GM12872 (cell line): Measurements from ENCODE around the gene RESF1.

Source experiments
- CTCF ChIP-seq: IDR thresholded peaks from 3 replicates; pipeline ENCODE4 v1.5.1; 2011; ENCODE audit warnings: low read depth, mild to moderate bottlenecking, low read length, moderate library complexity; ENCODE audit not compliant: insufficient read depth

Gene RESF1

GRCh38 chr12:31964280-31964679 is 5.1 kb downstream of the RESF1 start:
- no peak for TF ChIP-seq CTCF

DNA sequence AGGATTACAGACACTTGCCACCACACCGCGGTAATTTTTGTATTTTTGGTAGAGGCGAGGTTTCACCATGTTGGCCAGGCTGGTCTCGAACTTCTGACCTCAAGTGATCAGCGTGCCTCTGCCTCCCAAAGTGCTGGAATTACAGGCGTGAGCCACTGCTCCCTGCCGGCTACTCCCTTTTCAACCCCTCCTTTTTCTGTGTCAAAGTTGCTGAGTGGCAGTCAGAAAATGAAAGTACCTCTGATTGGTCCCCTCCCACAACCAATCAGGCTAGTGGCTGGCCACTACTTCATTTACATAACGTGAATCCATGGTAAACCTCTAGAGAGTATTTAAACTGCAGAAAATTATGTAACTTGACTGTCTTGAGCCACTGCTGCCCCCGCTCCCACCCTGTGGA is 5.9 kb downstream of the RESF1 start:
- TF ChIP-seq CTCF: no peak

DNA sequence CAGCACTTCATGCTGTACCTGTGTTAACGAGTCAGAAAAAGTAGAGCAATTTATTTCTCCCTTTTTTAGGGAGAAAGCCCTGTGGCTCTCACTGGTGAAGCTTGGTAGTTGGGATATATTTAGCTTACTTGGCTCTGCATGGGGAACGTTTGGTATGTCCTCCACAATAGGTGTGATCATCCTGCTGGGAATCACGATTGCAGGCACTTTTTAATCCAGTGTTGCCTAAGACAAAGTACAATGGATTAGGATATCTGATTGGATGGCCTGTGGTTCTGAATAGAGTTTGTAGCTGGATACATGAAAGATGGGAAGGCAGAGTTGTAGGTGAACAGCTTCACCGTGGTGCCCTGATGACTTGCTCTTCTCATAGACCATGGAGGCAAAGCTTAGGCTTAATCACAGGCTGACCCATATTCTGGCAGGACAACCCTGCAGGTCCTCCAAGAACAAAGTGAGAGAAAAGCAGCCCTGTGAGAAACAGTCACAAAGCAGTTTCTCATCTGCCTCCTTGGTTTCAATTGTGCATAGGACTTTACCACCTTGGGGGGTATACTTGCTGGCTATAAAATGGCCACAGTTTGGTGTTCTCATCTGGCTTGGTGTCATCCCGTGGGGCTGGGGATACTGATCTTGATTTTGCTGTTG is 7.5 kb downstream of the RESF1 start:
- no peak for TF ChIP-seq CTCF

- TF ChIP-seq CTCF: no peak
These were observed 8.3 kb downstream of the RESF1 start for GRCh38 chr12:31967539-31967938.

DNA sequence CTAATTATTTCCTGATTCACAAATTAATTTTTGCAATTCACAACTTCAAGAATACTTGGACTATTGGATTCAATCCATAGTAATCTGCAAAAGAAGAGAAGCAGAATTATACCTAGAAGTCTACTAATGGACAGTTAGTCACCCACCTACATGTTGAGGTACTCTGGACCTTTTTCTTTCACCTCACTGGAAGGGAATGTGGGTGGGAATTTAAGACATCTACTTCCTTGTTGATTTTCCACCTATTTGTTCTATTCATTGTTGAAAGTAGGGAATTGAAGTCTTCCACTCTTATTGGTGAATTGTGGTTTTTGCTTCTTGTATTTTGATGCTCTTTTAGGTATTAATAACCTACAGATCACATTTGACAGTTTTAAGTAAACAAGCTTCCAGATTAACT is 11.0 kb downstream of the RESF1 start:
- TF ChIP-seq CTCF: no peak

GRCh38 chr12:31973818-31974217 is 14.6 kb downstream of the RESF1 start:
- TF ChIP-seq CTCF: no peak

DNA sequence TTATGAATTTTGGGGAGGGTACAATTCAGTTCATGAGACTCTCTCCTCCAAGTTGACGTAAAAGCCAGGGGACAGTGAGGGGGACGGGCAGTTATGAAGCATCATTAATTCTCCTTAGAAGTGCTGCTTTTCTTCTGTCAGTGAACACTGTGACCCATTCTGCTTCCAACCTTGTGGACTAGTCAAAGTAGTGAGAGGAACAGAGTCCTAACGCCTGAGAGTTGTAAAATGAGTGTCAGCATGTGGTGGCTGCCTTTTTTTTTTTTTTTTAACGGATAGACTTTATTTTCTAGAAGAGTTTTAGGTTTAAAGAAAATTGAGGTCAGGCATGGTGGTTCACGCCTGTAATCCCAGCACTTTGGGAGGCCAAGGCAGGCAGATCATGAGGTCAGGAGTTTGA is 15.5 kb downstream of the RESF1 start:
- TF ChIP-seq CTCF: no peak
